Measurements from ENCODE around the gene CAMK1D. TPM values are rescaled to one million over a fixed set of nuclear protein-coding genes. Genes with fewer than 3 reads are reported as not detected.
A peak's percentile ranks its signal among the peaks of the same experiment; 100 is the strongest.
"Not testable (repeated sequence)": the region's sequence is repeated elsewhere in the genome, so short reads cannot be mapped to it uniquely, and the experiment has no call there.

Gene CAMK1D
- total and polyA plus RNA-seq, 2 donors: 11.2 to 14.6 TPM

DNA sequence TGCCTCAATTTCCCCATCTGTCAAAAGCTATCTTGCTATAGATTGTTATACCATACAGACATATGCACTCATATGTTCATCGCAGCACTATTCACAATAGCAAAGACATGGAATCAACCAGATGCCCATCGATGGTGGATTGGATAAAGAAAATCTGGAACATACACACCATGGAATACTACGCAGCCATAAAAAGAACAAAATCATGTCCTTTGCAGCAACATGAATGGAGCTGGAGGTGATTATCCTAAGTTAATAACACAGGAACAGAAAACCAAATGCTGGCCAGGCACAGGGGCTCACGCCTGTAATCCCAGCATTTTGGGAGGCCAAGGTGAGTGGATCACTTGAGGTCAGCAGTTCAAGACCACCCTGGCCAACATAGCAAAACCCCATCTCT is 14.2 kb upstream of the CAMK1D start:
- WGBS: 72% methylated on average over 4 of the region's 4 CpGs
- H3K9me3 ChIP-seq (ENCODE audit: control insufficient read depth in 2 of 2, insufficient read depth in 1 of 2, low read length in 1 of 2); H3K27ac ChIP-seq (ENCODE audit: low read depth in 1 of 2, low read length in 1 of 2); H3K27me3 ChIP-seq (ENCODE audit: control insufficient read depth in 2 of 2, insufficient read depth in 1 of 2, low read length in 1 of 2); H3K4me3 ChIP-seq (ENCODE audit: low read length in 2 of 2); DNase-seq (ENCODE audit: low read depth in 6 of 9, low spot score in 9 of 9); H3K36me3 ChIP-seq (ENCODE audit: control insufficient read depth in 2 of 2, insufficient read depth in 2 of 2, low read length in 1 of 2): not testable (repeated sequence)
- H3K4me1 ChIP-seq (ENCODE audit: control insufficient read depth in 2 of 2, insufficient read depth in 2 of 2, low read length in 2 of 2): peaks cover 0 to 10% of the 10 kb centered on the region in 2 donors

DNA sequence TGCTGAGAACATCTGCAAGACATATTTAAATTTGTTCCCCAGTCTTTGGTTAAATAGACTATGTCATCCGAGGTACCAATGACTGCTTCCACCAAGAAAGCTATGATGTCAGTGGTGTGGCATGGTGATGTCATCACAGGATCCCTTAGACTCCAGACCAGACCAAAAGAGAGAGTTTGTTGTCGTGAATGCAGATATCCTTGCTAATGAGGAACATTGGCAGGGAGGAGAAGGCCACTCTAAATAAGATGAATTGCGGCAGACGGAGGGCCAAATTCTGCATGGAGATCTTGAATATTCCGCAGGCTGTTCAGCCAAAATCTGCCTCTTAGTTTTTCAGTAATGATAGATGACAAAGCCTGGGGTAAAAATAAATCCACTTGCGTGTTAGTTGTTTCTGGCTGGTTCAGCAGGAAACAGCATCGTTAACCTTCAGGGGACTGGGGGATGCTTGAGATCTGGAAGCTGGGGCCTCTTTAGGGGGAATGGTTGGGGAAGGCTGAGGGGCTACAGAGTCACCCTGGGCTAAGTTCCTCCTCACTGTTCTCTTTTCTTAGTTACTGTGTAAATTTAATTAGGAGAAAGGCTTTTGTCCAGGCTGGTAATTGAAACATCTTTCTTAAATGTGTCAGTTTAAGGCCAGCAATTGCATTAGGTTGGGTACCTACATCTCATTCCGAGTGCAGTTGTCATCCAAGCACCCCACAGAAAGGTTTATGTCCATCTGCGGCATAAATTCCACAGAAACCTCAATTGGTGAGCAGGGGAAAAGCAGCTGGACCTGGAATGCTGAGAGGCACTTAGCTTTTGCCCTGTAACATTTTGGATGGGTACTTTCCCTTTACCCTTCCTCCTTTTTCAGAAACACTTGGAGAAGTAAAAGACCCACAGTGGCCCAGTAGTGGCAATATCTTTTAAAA is 11.6 kb upstream of the CAMK1D start:
- Histone ChIP-seq H3K36me3 (ENCODE audit: control insufficient read depth in 2 of 2, insufficient read depth in 2 of 2, low read length in 1 of 2) (no peaks in the 10 kb centered on the region), H3K27me3 (ENCODE audit: control insufficient read depth in 2 of 2, insufficient read depth in 1 of 2, low read length in 1 of 2) (no peaks in the 10 kb centered on the region), H3K27ac (ENCODE audit: low read depth in 1 of 2, low read length in 1 of 2) (no peak overlapping the region), H3K4me1 (ENCODE audit: control insufficient read depth in 2 of 2, insufficient read depth in 2 of 2, low read length in 2 of 2) (peaks cover 3 to 19% of the 10 kb centered on the region in 2 donors), H3K4me3 (ENCODE audit: low read length in 2 of 2) (no peak overlapping the region), H3K9me3 (ENCODE audit: control insufficient read depth in 2 of 2, insufficient read depth in 1 of 2, low read length in 1 of 2) (no peaks in the 10 kb centered on the region)
- WGBS: 72% methylated on average over 9 of the region's 9 CpGs
- DNase-seq (ENCODE audit: low read depth in 6 of 9, low spot score in 9 of 9): no peak

DNA sequence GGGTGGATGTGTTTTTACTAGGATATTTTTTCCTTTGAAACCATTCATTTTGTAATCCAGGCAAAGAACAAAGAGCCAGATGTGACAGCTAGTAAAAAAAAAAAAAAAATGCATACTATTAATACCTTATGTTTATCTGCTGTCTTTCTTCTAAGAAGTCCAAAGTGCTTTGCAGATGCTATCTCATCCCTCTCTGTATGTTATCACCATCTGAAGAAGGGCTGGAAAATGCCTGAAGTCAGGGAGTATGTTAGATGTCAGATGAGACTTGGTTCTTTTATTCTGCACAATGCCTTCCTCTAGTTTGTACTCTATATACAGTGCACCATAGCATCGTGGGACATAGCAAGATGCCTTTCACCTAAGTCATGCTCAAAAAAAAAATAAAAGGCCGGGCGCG is 10.4 kb upstream of the CAMK1D start:
- Histone ChIP-seq H3K27ac (ENCODE audit: low read depth in 1 of 2, low read length in 1 of 2) (no peak overlapping the region), H3K4me1 (ENCODE audit: control insufficient read depth in 2 of 2, insufficient read depth in 2 of 2, low read length in 2 of 2) (peaks cover 3 to 16% of the 10 kb centered on the region in 2 donors), H3K36me3 (ENCODE audit: control insufficient read depth in 2 of 2, insufficient read depth in 2 of 2, low read length in 1 of 2) (no peaks in the 10 kb centered on the region), H3K9me3 (ENCODE audit: control insufficient read depth in 2 of 2, insufficient read depth in 1 of 2, low read length in 1 of 2) (no peaks in the 10 kb centered on the region), H3K27me3 (ENCODE audit: control insufficient read depth in 2 of 2, insufficient read depth in 1 of 2, low read length in 1 of 2) (no peaks in the 10 kb centered on the region), H3K4me3 (ENCODE audit: low read length in 2 of 2) (no peak overlapping the region)
- WGBS: 95% methylated on average over 4 of the region's 4 CpGs
- no peak for DNase-seq (ENCODE audit: low read depth in 6 of 9, low spot score in 9 of 9)

DNA sequence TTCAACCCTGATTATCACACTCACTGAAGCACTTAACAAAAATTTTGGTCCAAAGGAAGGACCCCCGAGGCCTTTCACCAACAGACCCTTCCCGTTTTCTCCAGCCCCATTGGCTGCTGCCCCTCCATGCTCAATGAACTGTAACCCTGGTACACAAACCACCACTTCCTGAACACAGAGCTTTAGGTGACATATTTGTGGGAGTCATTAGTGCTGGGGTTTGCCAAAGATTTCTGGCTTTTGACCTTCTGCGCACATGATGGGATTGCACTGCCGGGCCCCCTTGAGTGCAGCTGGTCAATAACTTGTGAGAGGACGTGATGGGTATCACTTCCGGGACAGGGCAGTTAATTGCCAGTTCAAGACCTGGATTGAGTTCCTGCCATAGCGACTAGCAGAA is 9.0 kb upstream of the CAMK1D start:
- no peak for DNase-seq (ENCODE audit: low read depth in 6 of 9, low spot score in 9 of 9)
- Histone ChIP-seq H3K4me1 (ENCODE audit: control insufficient read depth in 2 of 2, insufficient read depth in 2 of 2, low read length in 2 of 2) (peaks cover 3 to 16% of the 10 kb centered on the region in 2 donors), H3K36me3 (ENCODE audit: control insufficient read depth in 2 of 2, insufficient read depth in 2 of 2, low read length in 1 of 2) (no peaks in the 10 kb centered on the region), H3K27ac (ENCODE audit: low read depth in 1 of 2, low read length in 1 of 2) (no peak overlapping the region), H3K9me3 (ENCODE audit: control insufficient read depth in 2 of 2, insufficient read depth in 1 of 2, low read length in 1 of 2) (no peaks in the 10 kb centered on the region), H3K4me3 (ENCODE audit: low read length in 2 of 2) (no peak overlapping the region), H3K27me3 (ENCODE audit: control insufficient read depth in 2 of 2, insufficient read depth in 1 of 2, low read length in 1 of 2) (no peaks in the 10 kb centered on the region)
- WGBS: 84% methylated on average over 7 of the region's 7 CpGs

DNA sequence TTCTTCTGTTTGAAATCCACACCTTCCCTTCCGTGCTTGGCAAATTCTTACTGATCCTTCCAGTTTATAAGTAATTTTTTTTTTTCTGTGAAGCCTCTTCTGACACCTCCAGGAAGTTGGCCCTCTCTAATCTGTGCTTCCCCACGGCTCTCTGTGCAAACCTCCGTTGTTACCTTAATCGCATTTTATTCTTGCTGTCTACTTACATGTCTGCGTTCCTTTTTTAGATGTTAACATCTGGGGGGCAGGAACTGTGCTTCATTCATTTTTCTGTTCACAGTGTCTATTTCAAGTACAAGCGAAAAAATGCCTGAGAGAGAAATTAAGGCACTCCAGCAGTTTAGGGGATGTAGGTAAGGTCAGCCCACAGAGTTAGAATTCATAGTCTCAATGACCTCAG is 8.4 kb upstream of the CAMK1D start:
- no peak overlapping the region for H3K27ac ChIP-seq (ENCODE audit: low read depth in 1 of 2, low read length in 1 of 2)
- peaks cover 3 to 16% of the 10 kb centered on the region in 2 donors for H3K4me1 ChIP-seq (ENCODE audit: control insufficient read depth in 2 of 2, insufficient read depth in 2 of 2, low read length in 2 of 2)
- no peaks in the 10 kb centered on the region for H3K9me3 ChIP-seq (ENCODE audit: control insufficient read depth in 2 of 2, insufficient read depth in 1 of 2, low read length in 1 of 2)
- H3K27me3 ChIP-seq (ENCODE audit: control insufficient read depth in 2 of 2, insufficient read depth in 1 of 2, low read length in 1 of 2): no peaks in the 10 kb centered on the region
- no peaks in the 10 kb centered on the region for H3K36me3 ChIP-seq (ENCODE audit: control insufficient read depth in 2 of 2, insufficient read depth in 2 of 2, low read length in 1 of 2)
- DNase-seq (ENCODE audit: low read depth in 6 of 9, low spot score in 9 of 9): no peak
- H3K4me3 ChIP-seq (ENCODE audit: low read length in 2 of 2): no peak overlapping the region
- WGBS: 47% methylated on average over 6 of the region's 6 CpGs

DNA sequence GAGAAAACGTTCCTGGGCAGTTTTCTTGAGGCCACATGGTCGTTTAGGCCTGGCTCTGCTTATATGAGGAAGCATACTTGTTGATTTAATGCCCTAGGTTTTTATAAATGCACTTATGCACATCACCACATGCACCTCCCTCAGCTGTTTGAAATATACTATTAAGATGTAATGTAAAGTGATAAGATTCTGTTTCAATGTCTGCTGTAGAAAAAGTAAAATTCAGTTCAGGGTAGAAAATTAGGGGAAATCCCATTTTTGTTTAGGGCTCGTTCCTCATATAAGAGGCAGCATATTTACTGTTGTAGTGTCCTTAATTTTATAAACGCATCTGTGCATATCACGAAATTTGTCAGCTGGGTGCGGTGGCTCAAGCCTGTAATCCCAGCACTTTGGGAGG is 7.8 kb upstream of the CAMK1D start:
- no peaks in the 10 kb centered on the region for H3K27me3 ChIP-seq (ENCODE audit: control insufficient read depth in 2 of 2, insufficient read depth in 1 of 2, low read length in 1 of 2)
- WGBS: 82% methylated on average over 6 of the region's 6 CpGs
- H3K4me1 ChIP-seq (ENCODE audit: control insufficient read depth in 2 of 2, insufficient read depth in 2 of 2, low read length in 2 of 2): peaks cover 3 to 16% of the 10 kb centered on the region in 2 donors
- H3K9me3 ChIP-seq (ENCODE audit: control insufficient read depth in 2 of 2, insufficient read depth in 1 of 2, low read length in 1 of 2): no peaks in the 10 kb centered on the region
- no peaks in the 10 kb centered on the region for H3K36me3 ChIP-seq (ENCODE audit: control insufficient read depth in 2 of 2, insufficient read depth in 2 of 2, low read length in 1 of 2)
- DNase-seq (ENCODE audit: low read depth in 6 of 9, low spot score in 9 of 9): no peak
- H3K4me3 ChIP-seq (ENCODE audit: low read length in 2 of 2): no peak overlapping the region
- no peak overlapping the region for H3K27ac ChIP-seq (ENCODE audit: low read depth in 1 of 2, low read length in 1 of 2)

DNA sequence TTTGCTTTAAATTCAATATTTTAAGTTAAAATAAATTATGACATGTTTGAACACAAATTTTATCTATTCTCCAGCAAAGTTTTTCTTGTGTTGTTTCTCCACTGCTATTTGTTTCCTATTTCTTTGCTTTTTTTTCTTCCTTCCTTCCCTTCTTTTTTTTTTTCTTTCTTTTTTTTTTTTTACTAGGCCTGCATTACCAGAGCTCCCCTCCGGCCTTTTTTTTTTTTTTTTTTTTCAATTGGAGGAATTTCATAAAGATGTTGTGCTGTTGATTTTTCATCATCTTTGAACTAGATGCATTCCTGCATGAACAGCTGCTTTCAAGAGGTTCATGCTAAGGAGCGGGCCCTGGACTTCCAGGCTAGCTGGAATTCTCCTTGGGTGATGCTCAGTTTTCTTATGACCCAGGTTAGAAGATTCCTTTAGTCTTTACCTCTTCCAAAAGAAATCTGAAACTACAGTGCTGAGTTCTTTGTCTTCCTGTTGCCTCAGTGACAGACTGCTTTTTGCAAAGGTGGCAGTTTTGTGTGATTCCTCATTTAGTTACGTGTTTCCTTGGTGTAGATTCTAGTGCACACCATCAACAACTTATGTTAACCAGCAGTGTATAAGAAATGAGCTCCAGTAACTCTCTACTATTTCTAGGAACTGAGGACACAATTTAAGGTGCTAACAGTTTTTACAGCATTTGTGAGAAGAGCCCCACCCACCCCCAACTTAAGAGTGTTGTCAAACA is 4.8 kb upstream of the CAMK1D start:
- DNase-seq (ENCODE audit: low read depth in 6 of 9, low spot score in 9 of 9): no peak
- Histone ChIP-seq H3K9me3 (ENCODE audit: control insufficient read depth in 2 of 2, insufficient read depth in 1 of 2, low read length in 1 of 2) (no peaks in the 10 kb centered on the region), H3K36me3 (ENCODE audit: control insufficient read depth in 2 of 2, insufficient read depth in 2 of 2, low read length in 1 of 2) (no peaks in the 10 kb centered on the region), H3K4me1 (ENCODE audit: control insufficient read depth in 2 of 2, insufficient read depth in 2 of 2, low read length in 2 of 2) (peaks cover 7 to 17% of the 10 kb centered on the region in 2 donors), H3K27ac (ENCODE audit: low read depth in 1 of 2, low read length in 1 of 2) (no peak overlapping the region), H3K4me3 (ENCODE audit: low read length in 2 of 2) (no peak overlapping the region), H3K27me3 (ENCODE audit: control insufficient read depth in 2 of 2, insufficient read depth in 1 of 2, low read length in 1 of 2) (peaks cover 0 to 4% of the 10 kb centered on the region in 2 donors)
- WGBS: 97% methylated on average over 3 of the region's 3 CpGs

DNA sequence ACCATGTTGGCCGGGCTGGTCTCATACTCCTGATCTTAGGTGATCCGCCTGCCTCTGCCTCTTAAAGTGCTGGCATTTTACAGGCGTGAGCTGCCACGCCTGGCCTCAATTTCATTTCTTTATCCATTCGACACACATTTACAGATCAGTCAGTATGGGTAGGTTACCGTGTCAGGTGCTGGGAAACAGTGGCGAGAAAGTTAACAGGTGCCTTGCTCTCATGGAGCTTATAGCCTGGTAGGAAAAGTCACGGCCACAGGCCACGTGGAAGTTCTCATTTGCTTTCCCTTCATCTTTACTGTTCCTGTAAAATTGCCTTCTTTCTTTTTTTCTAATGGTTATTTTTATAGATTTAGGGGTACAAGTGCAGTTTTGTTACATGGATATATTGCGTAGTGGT is 2.6 kb upstream of the CAMK1D start:
- peaks cover 14 to 22% of the 10 kb centered on the region in 2 donors for H3K4me1 ChIP-seq (ENCODE audit: control insufficient read depth in 2 of 2, insufficient read depth in 2 of 2, low read length in 2 of 2)
- H3K27me3 ChIP-seq (ENCODE audit: control insufficient read depth in 2 of 2, insufficient read depth in 1 of 2, low read length in 1 of 2): peaks cover 0 to 4% of the 10 kb centered on the region in 2 donors
- H3K36me3 ChIP-seq (ENCODE audit: control insufficient read depth in 2 of 2, insufficient read depth in 2 of 2, low read length in 1 of 2): no peaks in the 10 kb centered on the region
- WGBS: 93% methylated on average over 10 of the region's 10 CpGs
- DNase-seq (ENCODE audit: low read depth in 6 of 9, low spot score in 9 of 9): no peak
- no peak overlapping the region for H3K4me3 ChIP-seq (ENCODE audit: low read length in 2 of 2)
- H3K27ac ChIP-seq (ENCODE audit: low read depth in 1 of 2, low read length in 1 of 2): no peak overlapping the region
- H3K9me3 ChIP-seq (ENCODE audit: control insufficient read depth in 2 of 2, insufficient read depth in 1 of 2, low read length in 1 of 2): no peaks in the 10 kb centered on the region

DNA sequence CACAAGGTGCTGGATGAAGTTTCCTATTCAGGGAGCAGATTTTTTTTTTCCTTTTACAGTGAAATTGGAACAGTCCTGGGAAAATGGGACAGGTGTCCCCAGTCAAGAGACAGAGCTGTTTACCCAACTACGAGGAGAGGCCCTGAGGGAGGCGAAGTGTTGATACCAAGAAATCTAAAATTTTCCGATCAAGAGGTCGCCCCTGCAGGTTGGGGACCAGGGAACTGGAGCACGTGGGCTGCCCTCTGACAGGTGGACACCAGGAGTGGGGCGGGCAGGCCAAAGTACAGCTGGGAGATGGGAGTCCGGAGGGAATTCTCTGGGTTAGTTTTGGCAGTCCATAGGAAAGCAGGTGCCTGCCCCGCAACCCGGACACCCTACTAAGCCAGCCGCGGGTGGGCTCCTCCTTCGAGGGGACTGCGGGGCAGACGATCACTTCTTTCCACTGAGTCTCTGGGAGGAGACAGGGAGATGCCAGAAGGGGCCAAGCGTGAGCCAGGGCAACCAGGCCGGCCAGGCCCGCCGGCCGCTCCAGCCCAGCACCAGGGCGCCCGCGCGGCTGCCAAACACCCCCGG is 965 bp upstream of the CAMK1D start:
- Histone ChIP-seq H3K36me3 (ENCODE audit: control insufficient read depth in 2 of 2, insufficient read depth in 2 of 2, low read length in 1 of 2) (no peaks in the 10 kb centered on the region), H3K27me3 (ENCODE audit: control insufficient read depth in 2 of 2, insufficient read depth in 1 of 2, low read length in 1 of 2) (peaks cover 0 to 4% of the 10 kb centered on the region in 2 donors), H3K4me1 (ENCODE audit: control insufficient read depth in 2 of 2, insufficient read depth in 2 of 2, low read length in 2 of 2) (peaks cover 14 to 28% of the 10 kb centered on the region in 2 donors), H3K4me3 (ENCODE audit: low read length in 2 of 2) (peak overlapping the region; percentile 37 to 72), H3K27ac (ENCODE audit: low read depth in 1 of 2, low read length in 1 of 2) (peak overlapping the region in 1 of 2 donors; percentile 76), H3K9me3 (ENCODE audit: control insufficient read depth in 2 of 2, insufficient read depth in 1 of 2, low read length in 1 of 2) (no peaks in the 10 kb centered on the region)
- DNase-seq (ENCODE audit: low read depth in 6 of 9, low spot score in 9 of 9): no peak
- WGBS: 37% methylated on average over 24 of the region's 24 CpGs

Measured in thymus (tissue), 11 donors.